Stimulated activated CD4-positive, alpha-beta T cell treated with anti-CD3 and anti-CD28 coated beads, Interleukin-1b, Interleukin-23, amount 100 ng/mL, for 24 hours (primary cell): Measurements from ENCODE around the gene AADACL4.
"Not testable (repeated sequence)": the region's sequence is repeated elsewhere in the genome, so short reads cannot be mapped to it uniquely, and the experiment has no call there.

Experiments used
- DNase-seq, 4 experiments: peaks; one replicate each; pipeline ENCODE4 v3.0.0-alpha.2; 2020; ENCODE audit warnings: low read depth in 4 of 4, low spot score in 1 of 4

Gene AADACL4

GRCh38 chr1:12657885-12658512 lies 14.1 kb downstream of the AADACL4 start:
- DNase-seq, result not testable (repeated sequence)

DNA sequence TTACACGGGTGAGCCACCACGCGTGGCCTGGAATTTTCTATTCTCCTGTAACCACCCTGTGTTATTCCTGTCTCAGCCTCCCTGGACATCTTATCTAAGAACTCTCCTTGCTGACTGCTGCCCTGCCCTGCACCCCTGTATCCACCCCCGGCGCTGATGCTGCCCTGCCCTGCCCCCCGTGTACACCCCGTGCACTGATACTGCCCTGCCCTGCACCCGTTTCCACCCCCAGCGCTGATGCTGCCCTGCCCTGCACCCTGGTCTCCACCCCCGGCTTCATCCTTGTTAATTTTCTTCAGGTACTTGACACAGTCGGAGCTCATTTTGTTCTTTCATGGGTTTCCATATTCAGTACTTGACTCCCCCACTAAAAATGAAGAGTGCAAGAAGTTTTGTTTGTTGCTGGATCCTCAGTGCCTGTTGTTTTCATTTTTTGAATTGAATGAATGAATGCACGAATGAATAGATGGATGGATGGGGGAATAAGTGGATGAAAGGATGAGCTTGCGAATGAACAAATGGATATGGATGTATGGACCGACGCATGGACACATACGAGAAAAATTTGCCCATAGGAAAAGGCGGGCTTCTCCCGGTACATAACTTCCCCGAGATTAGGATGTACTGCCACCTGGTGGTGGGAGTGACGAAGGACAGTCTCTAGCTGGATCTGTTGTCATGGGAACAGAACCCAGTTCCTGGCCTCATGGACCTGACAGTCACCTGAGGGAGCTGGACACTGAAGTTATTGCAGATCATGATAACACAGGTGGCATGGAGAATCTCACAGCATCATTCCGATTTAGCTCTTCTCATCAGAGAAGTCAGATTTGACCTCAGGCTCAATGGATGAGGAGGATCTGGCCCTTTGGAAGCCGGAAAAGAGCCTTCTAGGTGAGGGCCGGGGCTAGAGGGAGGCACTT lies 14.9 kb downstream of the AADACL4 start:
- peak; percentile 49 to 61 (median 59) for DNase-seq

DNA sequence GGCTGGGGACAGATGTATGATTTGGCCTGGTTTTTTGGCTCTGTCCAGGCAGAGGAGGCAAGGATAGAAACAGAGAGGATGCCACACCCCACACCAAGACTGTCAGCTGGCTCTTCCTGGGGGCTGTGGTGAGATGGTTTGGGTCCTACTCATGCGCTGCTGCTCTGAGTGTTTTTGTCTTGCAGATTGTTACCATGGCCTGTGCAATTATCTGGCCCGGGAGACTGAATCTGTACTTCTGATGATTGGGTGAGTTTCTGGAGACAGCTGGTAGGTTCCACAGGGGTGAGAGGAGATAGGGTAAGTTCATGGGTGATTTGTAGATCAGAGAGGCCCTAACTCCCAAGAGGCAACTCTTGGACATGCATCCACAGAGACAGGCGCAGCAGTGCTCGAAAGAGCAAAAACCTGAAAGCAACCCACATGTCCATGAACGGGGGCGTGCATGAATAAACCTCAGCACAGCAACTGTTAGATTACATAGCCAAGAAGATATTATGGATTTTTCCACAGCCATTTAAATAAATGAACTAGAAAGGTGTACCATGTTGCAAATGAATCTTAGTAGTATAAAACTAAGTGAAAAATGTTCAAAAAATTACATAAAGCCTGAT lies 17.8 kb downstream of the AADACL4 start:
- no peak for DNase-seq

DNA sequence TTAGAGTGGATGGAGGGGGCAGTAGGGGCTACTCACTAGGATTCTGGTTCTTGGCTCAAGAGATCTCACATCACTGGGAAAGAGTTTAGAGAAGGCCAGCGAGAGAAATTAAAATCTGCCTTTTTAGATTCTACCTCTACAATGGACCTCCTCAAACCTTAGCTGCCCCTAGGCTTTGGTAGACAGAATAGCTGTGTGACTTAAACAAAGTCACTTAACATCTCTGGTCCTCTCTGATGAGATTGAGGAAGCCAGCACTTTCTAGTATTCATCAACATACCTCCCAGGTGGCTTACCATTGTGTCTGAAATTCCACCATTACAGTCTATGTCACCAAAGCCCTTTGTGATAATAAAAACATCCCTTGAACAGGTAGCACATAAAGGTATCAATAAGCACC lies 18.7 kb downstream of the AADACL4 start:
- no peak for DNase-seq

- no peak for DNase-seq
Observed at GRCh38 chr1:12665511-12665910, 21.6 kb downstream of the AADACL4 start.

DNA sequence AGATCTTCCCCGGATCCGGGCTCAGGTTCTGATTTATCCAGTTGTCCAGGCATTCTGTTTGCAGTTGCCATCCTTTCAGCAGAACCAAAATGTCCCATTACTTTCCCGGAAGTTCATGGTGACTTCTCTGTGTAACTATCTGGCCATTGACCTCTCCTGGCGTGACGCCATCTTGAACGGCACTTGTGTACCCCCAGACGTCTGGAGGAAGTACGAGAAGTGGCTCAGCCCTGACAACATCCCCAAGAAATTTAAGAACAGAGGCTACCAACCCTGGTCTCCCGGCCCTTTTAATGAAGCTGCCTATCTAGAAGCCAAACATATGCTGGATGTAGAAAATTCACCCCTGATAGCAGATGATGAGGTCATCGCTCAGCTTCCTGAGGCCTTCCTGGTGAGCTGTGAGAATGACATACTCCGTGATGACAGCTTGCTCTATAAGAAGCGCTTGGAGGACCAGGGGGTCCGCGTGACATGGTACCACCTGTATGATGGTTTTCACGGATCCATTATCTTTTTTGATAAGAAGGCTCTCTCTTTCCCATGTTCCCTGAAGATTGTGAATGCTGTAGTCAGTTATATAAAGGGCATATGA lies 22.4 kb downstream of the AADACL4 start:
- no peak for DNase-seq

DNA sequence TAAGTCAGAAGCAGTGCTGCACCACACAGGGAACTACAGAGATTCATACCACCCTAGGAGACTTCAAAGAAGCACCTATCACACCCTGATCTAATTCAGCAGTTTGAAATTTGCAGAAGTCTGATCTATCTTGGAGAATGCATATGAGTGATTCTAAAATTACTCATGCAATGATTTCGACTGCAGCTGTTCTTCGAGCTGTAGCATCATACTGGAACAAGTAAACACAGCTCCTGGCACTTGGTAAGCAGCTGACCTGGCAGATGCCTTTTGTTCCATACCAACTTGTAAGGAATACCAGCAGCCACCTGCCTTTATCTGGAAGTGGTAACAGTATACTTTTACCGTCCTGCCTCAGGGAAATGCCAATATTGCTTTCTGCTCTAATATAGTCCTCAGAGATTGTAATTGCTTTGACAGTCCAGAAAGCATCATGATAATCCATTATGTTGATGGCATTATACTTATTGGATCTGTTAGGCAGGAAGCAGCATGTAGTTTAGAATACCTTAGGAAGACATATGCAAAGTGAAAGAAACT lies 25.7 kb downstream of the AADACL4 start:
- no peak for DNase-seq

- no peak for DNase-seq
Observed at GRCh38 chr1:12674358-12674757, 30.5 kb downstream of the AADACL4 start.

DNA sequence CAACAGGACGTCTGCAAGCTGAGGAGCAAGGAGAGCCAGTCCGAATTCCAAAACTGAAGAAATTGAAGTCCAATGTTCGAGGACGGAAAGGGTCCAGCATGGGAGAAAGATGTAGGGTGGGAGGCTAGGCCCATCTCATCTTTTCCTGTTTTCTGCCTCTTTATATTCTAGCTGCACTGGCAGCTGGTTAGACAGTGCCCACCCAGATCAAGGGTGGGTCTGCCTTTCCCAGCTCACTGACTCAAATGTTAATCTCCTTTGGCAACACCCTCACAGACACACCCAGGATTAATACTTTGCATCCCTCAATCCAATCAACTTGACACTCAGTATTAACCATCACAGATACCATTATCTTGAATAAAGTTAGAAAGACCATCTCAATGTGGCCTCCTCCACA lies 32.2 kb downstream of the AADACL4 start:
- not testable (repeated sequence) for DNase-seq

GRCh38 chr1:12677565-12677964 lies 33.7 kb downstream of the AADACL4 start:
- no peak for DNase-seq

- no peak for DNase-seq
Observed at GRCh38 chr1:12678350-12678749, 34.5 kb downstream of the AADACL4 start.

DNA sequence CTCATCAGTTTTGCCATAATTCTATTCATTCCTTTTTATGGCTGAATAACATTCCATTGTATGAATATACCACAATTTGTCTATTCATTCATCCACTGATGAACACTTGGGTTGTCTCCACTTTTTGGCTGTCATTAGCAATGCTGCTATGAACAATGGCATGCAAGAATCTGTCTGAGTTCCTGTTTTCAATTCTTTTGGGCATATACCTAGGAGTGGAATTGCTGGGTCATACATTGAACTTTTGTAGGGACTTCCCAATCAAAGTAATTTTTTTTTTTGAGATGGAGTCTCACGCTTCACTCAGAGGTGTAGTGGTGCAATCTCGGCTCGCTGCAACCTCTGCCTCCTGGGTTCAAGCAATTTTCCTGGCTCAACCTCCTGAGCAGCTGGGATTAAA lies 34.9 kb downstream of the AADACL4 start:
- no peak for DNase-seq

DNA sequence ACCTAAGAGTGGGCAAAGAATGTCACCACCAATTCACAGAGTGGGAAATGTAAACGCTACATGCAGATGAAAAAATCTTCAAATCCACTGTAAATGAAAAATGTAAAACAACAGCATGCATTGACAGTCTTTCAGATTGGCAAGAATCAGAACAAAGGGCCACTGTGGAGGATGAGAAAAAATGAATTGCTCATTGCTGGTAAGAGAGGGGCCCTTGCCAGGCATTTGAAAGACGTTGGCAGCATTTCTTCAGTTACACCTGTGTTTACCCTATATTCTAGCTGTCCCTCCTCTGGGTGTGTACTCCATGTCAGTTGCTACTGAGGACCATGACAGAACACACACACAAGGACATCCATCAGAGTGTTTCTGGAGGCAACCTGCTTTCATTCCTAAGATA lies 46.3 kb downstream of the AADACL4 start:
- DNase-seq, result no peak

DNA sequence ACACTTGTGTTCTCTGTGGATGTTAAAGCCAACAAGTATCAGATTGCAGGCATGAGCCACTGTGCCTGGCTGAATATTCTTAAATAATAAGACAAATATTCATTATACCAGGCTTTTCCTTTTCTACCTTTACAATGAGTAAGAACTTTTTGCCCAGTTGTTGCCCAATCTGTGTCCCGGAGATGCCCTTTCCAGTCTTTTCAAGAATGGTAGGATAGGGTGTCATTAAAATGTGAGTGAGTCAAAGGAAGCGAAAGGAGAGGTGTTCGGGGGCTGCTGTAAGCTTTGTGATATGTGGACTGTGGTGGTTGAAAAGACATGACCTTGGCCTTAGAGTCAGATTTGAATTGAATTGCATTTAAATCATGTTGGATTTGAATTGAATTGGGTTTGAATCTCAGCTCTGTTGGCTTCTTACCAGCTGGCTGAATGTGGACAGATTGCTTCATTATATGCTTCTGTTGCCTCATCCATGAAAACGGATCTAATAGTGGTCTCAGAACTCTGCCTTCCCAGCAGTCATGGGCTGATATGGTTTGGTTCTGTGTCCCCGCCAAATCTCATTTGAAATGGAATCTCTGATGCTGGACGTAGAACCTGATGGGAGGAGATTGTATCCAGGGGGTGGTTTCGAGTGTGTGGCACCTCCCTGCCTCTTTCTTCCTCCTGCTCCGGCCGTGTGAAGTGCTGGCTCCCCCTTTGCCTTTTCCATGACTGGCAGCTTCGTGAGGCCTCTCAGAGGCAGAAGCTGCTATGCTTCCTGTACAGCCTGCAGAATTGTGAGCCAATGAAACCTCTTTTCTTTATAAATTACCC lies 49.3 kb downstream of the AADACL4 start:
- DNase-seq, result no peak

DNA sequence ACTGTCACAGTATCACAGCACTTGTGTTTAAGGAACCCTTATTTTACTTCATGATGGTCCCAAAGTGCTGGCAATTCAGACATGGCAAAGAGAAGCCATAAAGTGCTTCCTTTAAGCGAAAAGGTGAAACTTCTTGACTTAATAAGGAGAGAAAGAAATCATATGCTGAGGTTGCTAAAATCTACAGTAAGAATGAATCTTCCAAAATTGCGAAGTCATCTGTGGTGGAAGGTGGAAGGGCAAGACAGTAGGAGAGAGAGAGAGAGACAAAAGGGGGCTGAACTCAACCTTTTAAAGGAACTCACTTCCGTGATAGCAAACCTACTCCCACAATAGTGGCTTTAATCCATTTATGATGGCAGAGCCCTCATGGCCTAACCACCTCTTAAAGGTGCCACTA lies 52.8 kb downstream of the AADACL4 start:
- no peak for DNase-seq

DNA sequence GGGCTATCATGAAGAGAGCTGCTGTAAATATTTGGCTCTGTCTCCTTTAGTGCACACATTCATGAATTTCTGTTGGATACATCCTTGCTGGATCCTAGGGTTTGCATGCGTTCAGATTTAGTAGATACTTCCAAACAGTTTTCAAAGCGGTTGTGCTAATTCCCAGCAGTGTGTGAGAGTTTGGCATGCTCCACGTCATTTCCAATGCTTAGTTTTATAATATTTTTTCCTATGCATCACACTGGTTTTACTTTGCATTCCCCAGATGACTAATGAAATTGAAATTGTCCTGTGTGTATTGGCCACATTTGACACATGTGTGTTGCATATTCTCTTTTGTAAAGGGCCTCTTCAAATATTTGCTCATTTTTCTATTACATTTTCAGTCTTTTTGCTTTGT lies 53.5 kb downstream of the AADACL4 start:
- DNase-seq, result no peak

DNA sequence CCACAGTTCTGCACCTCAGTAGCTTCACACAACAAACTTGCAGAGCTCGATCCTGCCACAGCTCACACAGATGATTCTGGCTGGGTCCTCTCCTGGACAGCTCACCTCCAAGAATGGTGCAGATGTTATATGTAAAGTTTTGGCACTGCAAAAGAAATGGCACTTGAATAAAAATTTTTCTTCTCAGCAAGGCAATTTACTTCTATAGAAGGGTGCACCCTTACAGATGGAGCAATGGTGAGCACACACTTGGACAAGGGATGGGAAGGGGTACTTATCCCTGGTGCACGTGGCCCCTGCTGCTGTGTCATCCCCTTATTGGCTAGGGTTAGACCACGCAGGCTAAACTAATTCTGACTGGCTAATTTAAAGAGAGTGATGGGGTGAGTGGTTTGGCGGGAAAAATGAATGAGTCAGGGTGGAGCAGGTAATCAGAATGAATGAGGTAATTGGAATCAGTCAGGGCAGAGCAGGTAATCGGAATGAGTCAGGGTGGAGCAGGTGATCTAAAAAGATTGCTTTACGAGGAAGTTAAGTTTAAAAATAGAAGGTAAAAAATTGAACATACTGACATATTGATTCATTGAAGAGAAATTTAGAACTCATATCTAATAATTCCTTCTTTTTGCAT lies 60.1 kb downstream of the AADACL4 start:
- DNase-seq, result no peak

GRCh38 chr1:12706061-12706460 lies 62.2 kb downstream of the AADACL4 start:
- DNase-seq, result no peak

DNA sequence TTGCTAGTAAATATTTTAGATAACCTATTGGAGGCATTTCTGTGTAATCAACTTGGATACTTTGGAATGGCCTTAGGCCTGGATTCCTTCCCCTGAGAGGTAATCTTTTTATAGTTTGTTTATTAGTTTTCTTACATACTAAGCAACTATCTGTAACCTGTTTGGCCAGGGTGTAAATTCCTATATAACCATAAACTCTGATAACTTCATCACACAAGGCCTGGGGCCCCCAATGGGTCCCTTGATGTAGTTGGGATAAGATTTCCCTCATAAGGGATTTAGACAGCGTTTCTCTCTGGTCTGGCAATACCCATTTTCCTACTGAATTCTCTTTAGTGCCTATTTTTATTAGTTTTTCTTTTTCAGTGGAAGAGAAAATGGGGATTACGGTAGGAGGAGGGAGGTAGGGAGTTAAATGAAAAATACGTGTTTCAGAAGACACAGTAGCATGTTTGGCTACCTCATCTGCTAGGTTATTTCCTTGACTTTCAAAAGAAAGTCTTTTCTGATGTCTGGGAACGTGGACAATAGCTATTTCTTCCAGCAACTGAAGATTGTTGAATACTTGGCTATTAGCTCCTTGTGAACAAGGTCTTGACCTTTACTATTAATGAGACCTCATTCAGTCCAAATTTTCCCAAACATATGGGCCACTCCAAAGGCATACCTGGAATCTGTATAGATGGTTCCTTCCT lies 64.7 kb downstream of the AADACL4 start:
- no peak for DNase-seq

- DNase-seq, result no peak
Observed at GRCh38 chr1:12709091-12709491, 65.2 kb downstream of the AADACL4 start.
